ENCODE data around the gene RASD2.

GRCh38 chr22:35544827-35545226, 4.2 kb downstream of the RASD2 start:
- no peak for TF ChIP-seq POLR2A (IDR thresholded peaks at IDR 0.05; ENCODE audit: low read depth, low read length)
- TF ChIP-seq POLR2AphosphoS5 (IDR thresholded peaks at IDR 0.05; ENCODE audit: low read depth, low read length): no peak
- no peak for TF ChIP-seq TAF1 (IDR thresholded peaks at IDR 0.05; ENCODE audit: borderline replicate concordance, low read depth, low read length)
